H9 (cell line): Measurements from ENCODE around the gene WDR54. TPM values are rescaled to one million over a fixed set of nuclear protein-coding genes. Genes with fewer than 3 reads are reported as not detected.
A peak's percentile ranks its signal among the peaks of the same experiment; 100 is the strongest.

Experiments
- DNase-seq: peaks from one replicate; pipeline ENCODE4 v3.0.0-alpha.2; 2017
- H2AFZ ChIP-seq: one replicate; pipeline ENCODE4 v1.6.1; 2013; ENCODE audit warnings: mild to moderate bottlenecking, low read length, control low read depth, moderate library complexity
- H2AK5ac ChIP-seq: 2 replicates; pipeline ENCODE4 v1.6.1; 2013; ENCODE audit warnings: low read length, control low read depth, mixed read lengths; ENCODE audit not compliant: insufficient read length
- H2BK120ac ChIP-seq: one replicate; pipeline ENCODE4 v1.6.1; 2013; ENCODE audit warnings: low read depth, mild to moderate bottlenecking, low read length, control low read depth, inconsistent platforms; ENCODE audit not compliant: poor library complexity, severe bottlenecking
- H2BK12ac ChIP-seq: 2 replicates; pipeline ENCODE4 v1.6.1; 2013; ENCODE audit warnings: low read length, control low read depth, mixed read lengths, low read depth; ENCODE audit not compliant: insufficient read length
- H2BK15ac ChIP-seq: 2 replicates; pipeline ENCODE4 v1.6.1; 2013; ENCODE audit warnings: low read depth, low read length, control low read depth
- H2BK20ac ChIP-seq: one replicate; pipeline ENCODE4 v1.6.1; 2013; ENCODE audit warnings: low read depth, mild to moderate bottlenecking, low read length, control low read depth, inconsistent platforms; ENCODE audit not compliant: poor library complexity, severe bottlenecking
- H2BK5ac ChIP-seq: 2 replicates; pipeline ENCODE4 v1.6.1; 2013; ENCODE audit warnings: low read length, control low read depth, mixed read lengths; ENCODE audit not compliant: insufficient read length
- H3K14ac ChIP-seq: 2 replicates; pipeline ENCODE4 v1.6.1; 2013; ENCODE audit warnings: low read length, control low read depth; ENCODE audit not compliant: insufficient read depth
- H3K18ac ChIP-seq: 2 replicates; pipeline ENCODE4 v1.6.1; 2013; ENCODE audit warnings: low read depth, mild to moderate bottlenecking, mixed read lengths, low read length, control low read depth; ENCODE audit not compliant: insufficient read length
- H3K23ac ChIP-seq: 2 replicates; pipeline ENCODE4 v1.6.1; 2013; ENCODE audit warnings: low read length, control low read depth, mixed read lengths, low read depth; ENCODE audit not compliant: insufficient read length
- H3K23me2 ChIP-seq: 2 replicates; pipeline ENCODE4 v1.6.1; 2013; ENCODE audit warnings: low read depth, mild to moderate bottlenecking, mixed read lengths, low read length, control low read depth; ENCODE audit not compliant: insufficient read length, poor library complexity, severe bottlenecking
- H3K27ac ChIP-seq: 2 replicates; pipeline ENCODE4 v1.5.1; 2013; ENCODE audit warnings: low read length, control low read depth, mixed read lengths, low read depth; ENCODE audit not compliant: insufficient read length
- H3K27me3 ChIP-seq: 2 replicates; pipeline ENCODE4 v1.6.1; 2013; ENCODE audit warnings: low read length, control low read depth, inconsistent platforms; ENCODE audit not compliant: insufficient read depth
- H3K4ac ChIP-seq: 2 replicates; pipeline ENCODE4 v1.6.1; 2013; ENCODE audit warnings: low read depth, mild to moderate bottlenecking, control low read depth, inconsistent platforms, low read length, moderate library complexity
- H3K4me1 ChIP-seq: 2 replicates; pipeline ENCODE4 v1.6.1; 2013; ENCODE audit warnings: low read length, control low read depth, inconsistent platforms; ENCODE audit not compliant: insufficient read depth
- H3K4me2 ChIP-seq: 2 replicates; pipeline ENCODE4 v1.6.1; 2013; ENCODE audit warnings: low read length, control low read depth, mixed read lengths; ENCODE audit not compliant: insufficient read length, insufficient read depth
- H3K56ac ChIP-seq: 2 replicates; pipeline ENCODE4 v1.6.1; 2013; ENCODE audit warnings: low read depth, mild to moderate bottlenecking, mixed read lengths, low read length, control low read depth; ENCODE audit not compliant: insufficient read length
- H3K79me1 ChIP-seq: 2 replicates; pipeline ENCODE4 v1.6.1; 2013; ENCODE audit warnings: low read depth, mild to moderate bottlenecking, moderate library complexity, low read length, control low read depth, inconsistent platforms; ENCODE audit not compliant: insufficient read depth, poor library complexity, severe bottlenecking
- H3K79me2 ChIP-seq: 2 replicates; pipeline ENCODE4 v1.6.1; 2013; ENCODE audit warnings: low read length, control low read depth, inconsistent platforms; ENCODE audit not compliant: insufficient read depth
- H3K9ac ChIP-seq: 2 replicates; pipeline ENCODE4 v1.6.1; 2013; ENCODE audit warnings: low read length, control low read depth, mixed read lengths; ENCODE audit not compliant: insufficient read length; ENCODE audit errors: extremely low read depth
- H3K9me3 ChIP-seq: one replicate; pipeline ENCODE4 v1.6.1; 2013; ENCODE audit warnings: low read depth, low read length, inconsistent platforms; ENCODE audit not compliant: control insufficient read depth
- H3T11ph ChIP-seq: one replicate; pipeline ENCODE4 v1.6.1; 2013; ENCODE audit warnings: mild to moderate bottlenecking, low read length, control low read depth, inconsistent platforms
- H4K20me1 ChIP-seq: one replicate; pipeline ENCODE4 v1.6.1; 2013; ENCODE audit not compliant: control insufficient read depth, insufficient read length, insufficient read depth
- H4K5ac ChIP-seq: 2 replicates; pipeline ENCODE4 v1.6.1; 2013; ENCODE audit warnings: low read depth, mild to moderate bottlenecking, mixed read lengths, low read length, control low read depth; ENCODE audit not compliant: insufficient read length
- H4K8ac ChIP-seq: replicated peaks from 2 replicates; pipeline ENCODE4 v1.6.1; 2013; ENCODE audit warnings: low read length, control low read depth, mixed read lengths, low read depth; ENCODE audit not compliant: insufficient read length
- H4K91ac ChIP-seq: 2 replicates; pipeline ENCODE4 v1.6.1; 2013; ENCODE audit warnings: low read depth, mild to moderate bottlenecking, moderate library complexity, mixed read lengths, low read length, control low read depth; ENCODE audit not compliant: insufficient read length
- H3K27ac Mint-ChIP-seq, 3 experiments: 2 replicates in 2 of 3; 3 replicates in 1 of 3; pipeline ENCODE4 v1.8.0; 2020 to 2021; ENCODE audit warnings: mixed read lengths in 3 of 3, mild to moderate bottlenecking in 1 of 3, moderate library complexity in 1 of 3
- H3K27me3 Mint-ChIP-seq: 2 replicates; pipeline ENCODE4 v1.8.0; 2021; ENCODE audit warnings: low read depth, mild to moderate bottlenecking, moderate library complexity, mixed read lengths
- H3K36me3 Mint-ChIP-seq, 3 experiments: 2 replicates in 2 of 3; 3 replicates in 1 of 3; pipeline ENCODE4 v1.8.0; 2020 to 2021; ENCODE audit warnings: low read depth in 3 of 3, mixed read lengths in 3 of 3; ENCODE audit not compliant: insufficient read depth in 1 of 3
- H3K4me1 Mint-ChIP-seq, 2 experiments: 2 replicates each; pipeline ENCODE4 v1.8.0; 2020; ENCODE audit warnings: mixed read lengths in 2 of 2
- H3K4me3 Mint-ChIP-seq, 2 experiments: 2 replicates in 1 of 2; 3 replicates in 1 of 2; pipeline ENCODE4 v1.8.0; 2020 to 2021; ENCODE audit warnings: mild to moderate bottlenecking in 2 of 2, mixed read lengths in 2 of 2, moderate library complexity in 1 of 2
- H3K9me3 Mint-ChIP-seq, 2 experiments: 2 replicates in 1 of 2; 3 replicates in 1 of 2; pipeline ENCODE4 v1.8.0; 2020; ENCODE audit warnings: mild to moderate bottlenecking in 2 of 2, mixed read lengths in 2 of 2, moderate library complexity in 1 of 2
- CTCF ChIP-seq: fragments of 200-600 bp; sonication (generic); conservative IDR thresholded peaks from 3 replicates; pipeline ENCODE4 v1.8.0; 2021; ENCODE audit warnings: antibody characterized with exemption, mild to moderate bottlenecking
- WGBS: extraction: QIAGEN DNeasy Blood & Tissue Kit; methylation state at CpG from one replicate; pipeline ENCODE4 v1.1.7; 2013; ENCODE audit warnings: missing lambda C conversion rate, low lambda C conversion rate, mixed read lengths; ENCODE audit not compliant: insufficient read length; ENCODE audit errors: extremely low coverage; 5-methylcytosine and 5-hydroxymethylcytosine counted together
- total RNA-seq: library from RNA; stranded (reverse); gene quantifications from 2 replicates; pipeline ENCODE4 v1.2.1, GENCODE V29; 2021

The WDR54 gene
- total RNA-seq, 1 experiment from 2014 or later: 66.4 TPM

- Histone ChIP-seq H2BK120ac (no peak overlapping the region), H3K4me1 (peaks cover 3% of the 10 kb centered on the region; the same call in 1 of the 2 replicates), H3K23me2 (peaks cover 11% of the 10 kb centered on the region), H2BK12ac (no peak overlapping the region), H4K20me1 (no peaks in the 10 kb centered on the region), H3K56ac (no peak overlapping the region), H3K18ac (no peak overlapping the region), H3K23ac (no peak overlapping the region), H3K14ac (no peak overlapping the region), H2BK15ac (no peak overlapping the region), H3K27ac (no peak overlapping the region), H3K27me3 (no peaks in the 10 kb centered on the region), H3K79me1 (peaks cover 7% of the 10 kb centered on the region), H2BK5ac (no peak overlapping the region), H2BK20ac (no peak overlapping the region), H3K9ac (no peak overlapping the region), H2AFZ (no peak overlapping the region), H4K91ac (no peak overlapping the region), H3K79me2 (peaks cover 21% of the 10 kb centered on the region; the same call in 1 of the 2 replicates), H3K9me3 (no peaks in the 10 kb centered on the region), H4K5ac (no peak overlapping the region), H3K4ac (no peak overlapping the region), H3K4me2 (no peak overlapping the region), H3T11ph (no peak overlapping the region), H4K8ac (no peak overlapping the region), H2AK5ac (no peak overlapping the region)
- Mint-ChIP-seq H3K4me3 (peak overlapping the region; percentile 19 to 95; a peak in 4 of 5 replicates), H3K9me3 (no peaks in the 10 kb centered on the region), H3K4me1 (peaks cover 31 to 40% of the 10 kb centered on the region in 2 experiments), H3K27me3 (no peaks in the 10 kb centered on the region; the same call in 1 of the 2 replicates), H3K36me3 (peaks cover 13 to 39% (median 28%) of the 10 kb centered on the region in 3 experiments), H3K27ac (peak overlapping the region in 2 of 3 experiments; percentile 48 to 62; a peak in 4 of 7 replicates)
- WGBS: no CpG with 5 or more reads among the region's 1 CpG
- TF ChIP-seq CTCF: no peak; the same call in 2 of the 3 replicates
- no peak for DNase-seq
Observed at GRCh38 chr2:74438248-74438647, 16.7 kb downstream of the WDR54 start.
